ENCODE results near the gene ARID1B. TPM values are rescaled to one million over a fixed set of nuclear protein-coding genes. Genes with fewer than 3 reads are reported as not detected.

Gene ARID1B
- 38.2 and 38.3 TPM in 2 replicates for polyA plus RNA-seq (2013)

DNA sequence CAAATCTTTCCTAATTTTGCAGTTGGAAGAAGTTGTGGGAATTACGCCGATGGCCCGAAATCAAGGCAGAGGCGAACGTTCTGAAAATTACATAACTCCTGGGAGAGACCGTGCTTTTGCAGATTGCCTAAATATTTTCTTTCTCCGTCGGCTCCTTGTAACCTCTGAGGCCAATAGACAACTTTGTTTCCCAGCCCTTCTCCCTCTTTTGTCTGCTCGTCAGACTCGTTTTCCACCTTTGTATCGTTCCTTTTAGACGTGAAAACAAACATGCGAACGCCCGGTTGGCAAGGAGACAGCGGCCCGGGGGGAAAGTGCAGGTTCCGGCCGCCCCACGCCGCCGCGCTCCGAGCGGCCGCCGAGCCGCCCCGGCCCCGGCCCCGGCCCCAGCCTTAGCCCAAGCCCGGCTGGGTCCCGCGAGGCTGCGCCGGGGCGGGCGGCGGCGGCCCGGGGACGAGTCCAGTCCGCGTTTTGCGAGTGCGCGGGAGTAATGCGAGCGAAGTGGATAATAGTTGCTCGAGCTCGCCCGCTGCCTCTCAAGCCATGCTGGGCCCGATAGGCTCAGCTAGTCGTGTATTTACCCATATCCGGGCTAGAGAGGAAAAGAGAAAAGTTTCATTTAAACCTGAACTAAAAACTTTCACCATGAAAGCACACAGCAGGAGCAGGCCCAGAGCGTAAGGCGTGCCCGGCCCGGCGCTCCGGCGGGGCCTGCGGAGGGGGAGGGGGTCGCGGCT lies at the start of gene ARID1B:
ARID1B (plus strand) TSS at position 539 of the 737 bp plus-strand sequence. CDS start 303 bp downstream, outside the sequence.
- Histone ChIP-seq H3K18ac (ENCODE audit: low read length) (peak within 1 kb of the TSS; percentile 88), H3K4me2 (ENCODE audit: low read length) (peak within 1 kb of the TSS; percentile 59), H2AK5ac (ENCODE audit: low read length) (peak within 1 kb of the TSS; percentile 77), H3K79me1 (ENCODE audit: low read length) (peaks cover 31% of the 10 kb centered on the region), H2BK5ac (ENCODE audit: low read depth, low read length, poor library complexity) (peak within 1 kb of the TSS; percentile 86), H4K91ac (ENCODE audit: low read depth, low read length) (peak within 1 kb of the TSS; percentile 95), H2BK120ac (ENCODE audit: insufficient read depth, low read length, poor library complexity) (peak within 1 kb of the TSS; percentile 83), H3K27ac (ENCODE audit: low read depth, low read length) (peak within 1 kb of the TSS; percentile 96), H3K4me3 (ENCODE audit: low read depth, low read length) (peak within 1 kb of the TSS; percentile 97), H3K4ac (ENCODE audit: low read depth, low read length) (peak within 1 kb of the TSS; percentile 86), H3K36me3 (ENCODE audit: control insufficient read depth in 1 of 2, insufficient read depth in 2 of 2, low read length in 2 of 2) (no peaks in the 10 kb centered on the region), H2BK12ac (ENCODE audit: low read length) (peak within 1 kb of the TSS; percentile 46), H3K9ac (ENCODE audit: low read length) (peak within 1 kb of the TSS; percentile 93), H2AFZ (ENCODE audit: insufficient read depth, low read length, poor library complexity) (peak within 1 kb of the TSS; percentile 69), H3K9me3 (ENCODE audit: insufficient read depth, low read depth, low read length) (no peaks in the 10 kb centered on the region), H3K23ac (ENCODE audit: low read length) (no peak within 1 kb of the TSS), H3K27me3 (ENCODE audit: insufficient read depth, low read length) (no peaks in the 10 kb centered on the region), H3K79me2 (ENCODE audit: control insufficient read depth, insufficient read depth, low read length, poor library complexity) (peaks cover 27% of the 10 kb centered on the region), H4K8ac (ENCODE audit: low read depth, low read length) (peak within 1 kb of the TSS; percentile 94), H3K4me1 (ENCODE audit: control insufficient read depth in 1 of 2, insufficient read depth in 2 of 2, low read length in 2 of 2) (no peaks in the 10 kb centered on the region), H3K14ac (ENCODE audit: low read length) (peak within 1 kb of the TSS; percentile 86), H4K12ac (ENCODE audit: low read depth, low read length) (peak within 1 kb of the TSS; percentile 91)
- peak; percentile 87 to 92 for DNase-seq
- no CpG with 5 or more reads among the region's 65 CpGs for WGBS (ENCODE audit: extremely low coverage, insufficient coverage, insufficient read length)

GRCh38 chr6:156727715-156728385 lies 49.3 kb upstream of the ARID1B start:
- H3K4me1 ChIP-seq (ENCODE audit: control insufficient read depth in 1 of 2, insufficient read depth in 2 of 2, low read length in 2 of 2): no peaks in the 10 kb centered on the region
- no peak overlapping the region for H4K91ac ChIP-seq (ENCODE audit: low read depth, low read length)
- H2BK12ac ChIP-seq (ENCODE audit: low read length): no peak overlapping the region
- no peak overlapping the region for H2BK120ac ChIP-seq (ENCODE audit: insufficient read depth, low read length, poor library complexity)
- no peak overlapping the region for H4K12ac ChIP-seq (ENCODE audit: low read depth, low read length)
- H4K8ac ChIP-seq (ENCODE audit: low read depth, low read length): no peak overlapping the region
- H2AK5ac ChIP-seq (ENCODE audit: low read length): no peak overlapping the region
- no peaks in the 10 kb centered on the region for H3K79me2 ChIP-seq (ENCODE audit: control insufficient read depth, insufficient read depth, low read length, poor library complexity)
- no peak overlapping the region for H3K4me3 ChIP-seq (ENCODE audit: low read depth, low read length)
- H3K4ac ChIP-seq (ENCODE audit: low read depth, low read length): no peak overlapping the region
- H3K23ac ChIP-seq (ENCODE audit: low read length): no peak overlapping the region
- no peaks in the 10 kb centered on the region for H3K36me3 ChIP-seq (ENCODE audit: control insufficient read depth in 1 of 2, insufficient read depth in 2 of 2, low read length in 2 of 2)
- no peaks in the 10 kb centered on the region for H3K27me3 ChIP-seq (ENCODE audit: insufficient read depth, low read length)
- DNase-seq: no peak
- no peaks in the 10 kb centered on the region for H3K79me1 ChIP-seq (ENCODE audit: low read length)
- H2BK5ac ChIP-seq (ENCODE audit: low read depth, low read length, poor library complexity): no peak overlapping the region
- H3K14ac ChIP-seq (ENCODE audit: low read length): no peak overlapping the region
- no peak overlapping the region for H3K27ac ChIP-seq (ENCODE audit: low read depth, low read length)
- no peak overlapping the region for H2AFZ ChIP-seq (ENCODE audit: insufficient read depth, low read length, poor library complexity)
- H3K18ac ChIP-seq (ENCODE audit: low read length): no peak overlapping the region
- no peak overlapping the region for H3K9ac ChIP-seq (ENCODE audit: low read length)
- no peaks in the 10 kb centered on the region for H3K9me3 ChIP-seq (ENCODE audit: insufficient read depth, low read depth, low read length)
- no peak overlapping the region for H3K4me2 ChIP-seq (ENCODE audit: low read length)
- no CpG with 5 or more reads among the region's 5 CpGs for WGBS (ENCODE audit: extremely low coverage, insufficient coverage, insufficient read length)

GRCh38 chr6:156729248-156729647 lies 47.9 kb upstream of the ARID1B start:
- Histone ChIP-seq H3K4me2 (ENCODE audit: low read length) (no peak overlapping the region), H4K8ac (ENCODE audit: low read depth, low read length) (no peak overlapping the region), H3K9me3 (ENCODE audit: insufficient read depth, low read depth, low read length) (no peaks in the 10 kb centered on the region), H4K91ac (ENCODE audit: low read depth, low read length) (no peak overlapping the region), H2BK12ac (ENCODE audit: low read length) (no peak overlapping the region), H3K36me3 (ENCODE audit: control insufficient read depth in 1 of 2, insufficient read depth in 2 of 2, low read length in 2 of 2) (no peaks in the 10 kb centered on the region), H3K4me1 (ENCODE audit: control insufficient read depth in 1 of 2, insufficient read depth in 2 of 2, low read length in 2 of 2) (no peaks in the 10 kb centered on the region), H2AFZ (ENCODE audit: insufficient read depth, low read length, poor library complexity) (no peak overlapping the region), H3K79me1 (ENCODE audit: low read length) (no peaks in the 10 kb centered on the region), H3K23ac (ENCODE audit: low read length) (no peak overlapping the region), H3K79me2 (ENCODE audit: control insufficient read depth, insufficient read depth, low read length, poor library complexity) (no peaks in the 10 kb centered on the region), H2BK120ac (ENCODE audit: insufficient read depth, low read length, poor library complexity) (no peak overlapping the region), H3K4me3 (ENCODE audit: low read depth, low read length) (no peak overlapping the region), H3K18ac (ENCODE audit: low read length) (no peak overlapping the region), H3K27ac (ENCODE audit: low read depth, low read length) (no peak overlapping the region), H3K14ac (ENCODE audit: low read length) (no peak overlapping the region), H3K27me3 (ENCODE audit: insufficient read depth, low read length) (no peaks in the 10 kb centered on the region), H2AK5ac (ENCODE audit: low read length) (no peak overlapping the region), H2BK5ac (ENCODE audit: low read depth, low read length, poor library complexity) (no peak overlapping the region), H3K9ac (ENCODE audit: low read length) (no peak overlapping the region), H3K4ac (ENCODE audit: low read depth, low read length) (no peak overlapping the region), H4K12ac (ENCODE audit: low read depth, low read length) (no peak overlapping the region)
- DNase-seq: peak; percentile 29 to 82
- no CpG with 5 or more reads among the region's 2 CpGs for WGBS (ENCODE audit: extremely low coverage, insufficient coverage, insufficient read length)

DNA sequence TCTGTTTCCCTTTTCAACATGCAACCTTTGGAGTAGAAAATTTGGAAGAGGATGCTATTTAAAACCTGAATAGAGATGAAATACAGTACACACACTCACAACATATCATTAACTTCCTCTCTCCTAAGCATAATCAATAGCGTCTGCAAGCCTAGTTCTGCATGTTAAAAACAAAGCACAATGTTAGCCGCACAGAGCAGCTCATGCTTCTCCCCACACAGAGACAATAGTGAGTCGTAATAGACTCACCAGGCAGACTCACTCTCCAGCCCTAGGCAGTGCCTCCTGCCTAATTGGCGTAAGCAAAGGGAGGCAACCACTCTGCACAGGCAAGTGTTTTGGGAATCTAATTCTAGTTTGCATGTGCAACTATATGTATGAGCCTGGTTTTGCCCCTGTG lies 45.8 kb upstream of the ARID1B start:
- Histone ChIP-seq H3K27me3 (ENCODE audit: insufficient read depth, low read length) (no peaks in the 10 kb centered on the region), H4K8ac (ENCODE audit: low read depth, low read length) (no peak overlapping the region), H4K91ac (ENCODE audit: low read depth, low read length) (no peak overlapping the region), H3K79me2 (ENCODE audit: control insufficient read depth, insufficient read depth, low read length, poor library complexity) (no peaks in the 10 kb centered on the region), H3K9ac (ENCODE audit: low read length) (no peak overlapping the region), H2AK5ac (ENCODE audit: low read length) (no peak overlapping the region), H3K27ac (ENCODE audit: low read depth, low read length) (no peak overlapping the region), H2BK12ac (ENCODE audit: low read length) (no peak overlapping the region), H3K36me3 (ENCODE audit: control insufficient read depth in 1 of 2, insufficient read depth in 2 of 2, low read length in 2 of 2) (no peaks in the 10 kb centered on the region), H3K4me3 (ENCODE audit: low read depth, low read length) (no peak overlapping the region), H2BK120ac (ENCODE audit: insufficient read depth, low read length, poor library complexity) (no peak overlapping the region), H3K9me3 (ENCODE audit: insufficient read depth, low read depth, low read length) (no peaks in the 10 kb centered on the region), H3K4me1 (ENCODE audit: control insufficient read depth in 1 of 2, insufficient read depth in 2 of 2, low read length in 2 of 2) (no peaks in the 10 kb centered on the region), H2BK5ac (ENCODE audit: low read depth, low read length, poor library complexity) (no peak overlapping the region), H3K18ac (ENCODE audit: low read length) (no peak overlapping the region), H3K14ac (ENCODE audit: low read length) (no peak overlapping the region), H3K23ac (ENCODE audit: low read length) (no peak overlapping the region), H3K4me2 (ENCODE audit: low read length) (no peak overlapping the region), H3K4ac (ENCODE audit: low read depth, low read length) (no peak overlapping the region), H4K12ac (ENCODE audit: low read depth, low read length) (no peak overlapping the region), H3K79me1 (ENCODE audit: low read length) (no peaks in the 10 kb centered on the region), H2AFZ (ENCODE audit: insufficient read depth, low read length, poor library complexity) (no peak overlapping the region)
- no peak for DNase-seq
- no CpG with 5 or more reads among the region's 4 CpGs for WGBS (ENCODE audit: extremely low coverage, insufficient coverage, insufficient read length)

Measured in trophoblast cell (in vitro differentiated cells and primary cell).